ENCODE results near the gene CLCN2.

DNA sequence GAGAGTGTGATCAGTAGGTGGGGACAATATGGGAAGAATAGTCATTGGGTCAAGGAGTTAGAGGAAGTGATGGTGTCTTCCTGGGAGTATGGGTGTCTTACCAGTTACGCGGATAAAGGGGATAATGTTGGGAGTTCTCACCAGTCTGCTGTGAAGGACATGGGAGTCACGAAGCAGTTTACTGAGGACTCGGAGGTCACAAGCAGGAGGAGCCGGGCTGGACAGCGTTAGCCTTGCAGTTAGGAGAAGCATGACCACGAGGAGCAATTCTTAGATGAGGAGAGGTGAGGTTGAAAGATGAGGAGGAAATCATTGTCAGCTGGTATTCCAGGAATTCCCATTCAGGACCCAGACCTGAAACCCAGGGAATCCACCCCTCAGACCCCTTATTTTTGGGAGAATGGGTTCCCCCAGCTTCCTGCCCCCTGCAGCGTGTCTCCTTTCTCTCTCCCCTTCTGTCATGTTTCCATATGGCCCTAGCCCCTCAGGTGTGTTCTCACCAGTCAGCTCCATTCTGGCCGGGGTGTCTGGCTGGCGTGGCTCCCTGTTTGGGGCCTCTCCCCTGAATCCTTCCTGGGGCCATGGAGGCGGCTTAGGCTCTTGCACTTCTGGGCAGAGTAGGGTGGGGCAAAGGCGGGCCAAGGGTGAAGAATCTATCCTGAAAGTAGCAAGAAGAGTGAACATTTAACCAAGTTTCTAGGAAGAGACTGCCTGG lies 14.5 kb upstream of the CLCN2 start:
- no peak for TF ChIP-seq GATA3 (IDR thresholded peaks at IDR 0.05; ENCODE audit: low read depth, low read length)
- no peak for TF ChIP-seq GATA2 (IDR thresholded peaks at IDR 0.05; ENCODE audit: low read depth, low read length)
